C4-2B (cell line): ENCODE measurements around the gene CFAP69.

ENCODE experiments used
- ZFX ChIP-seq: fragments of 450-650 bp; IDR thresholded peaks from 2 replicates; pipeline ENCODE4 v1.6.1; 2017
- TF ChIP-seq, protein P1 (sequence below): fragments of 450-650 bp; conservative IDR thresholded peaks from 2 replicates; pipeline ENCODE4 v1.5.1; 2017; ENCODE audit warnings: mild to moderate bottlenecking

DNA sequence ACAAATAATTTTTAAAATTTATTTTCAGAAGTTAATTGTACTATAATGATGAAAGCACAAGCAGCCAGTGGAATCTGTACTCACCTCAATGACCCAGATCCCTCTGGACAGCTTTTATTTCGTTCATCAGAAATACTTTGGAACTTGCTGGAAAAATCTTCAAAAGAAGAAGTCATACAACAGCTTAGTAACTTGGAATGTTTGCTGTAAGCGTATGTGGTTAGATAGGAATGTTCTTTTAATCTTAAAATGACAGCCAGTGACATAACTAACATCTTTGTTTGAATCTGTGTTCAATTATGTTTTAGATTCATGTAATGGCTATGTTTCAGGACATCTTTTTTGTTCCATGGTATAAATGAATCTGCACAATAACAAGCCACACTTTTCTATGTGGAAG is 26.8 kb downstream of the CFAP69 start:
- TF ChIP-seq, protein P1, sequence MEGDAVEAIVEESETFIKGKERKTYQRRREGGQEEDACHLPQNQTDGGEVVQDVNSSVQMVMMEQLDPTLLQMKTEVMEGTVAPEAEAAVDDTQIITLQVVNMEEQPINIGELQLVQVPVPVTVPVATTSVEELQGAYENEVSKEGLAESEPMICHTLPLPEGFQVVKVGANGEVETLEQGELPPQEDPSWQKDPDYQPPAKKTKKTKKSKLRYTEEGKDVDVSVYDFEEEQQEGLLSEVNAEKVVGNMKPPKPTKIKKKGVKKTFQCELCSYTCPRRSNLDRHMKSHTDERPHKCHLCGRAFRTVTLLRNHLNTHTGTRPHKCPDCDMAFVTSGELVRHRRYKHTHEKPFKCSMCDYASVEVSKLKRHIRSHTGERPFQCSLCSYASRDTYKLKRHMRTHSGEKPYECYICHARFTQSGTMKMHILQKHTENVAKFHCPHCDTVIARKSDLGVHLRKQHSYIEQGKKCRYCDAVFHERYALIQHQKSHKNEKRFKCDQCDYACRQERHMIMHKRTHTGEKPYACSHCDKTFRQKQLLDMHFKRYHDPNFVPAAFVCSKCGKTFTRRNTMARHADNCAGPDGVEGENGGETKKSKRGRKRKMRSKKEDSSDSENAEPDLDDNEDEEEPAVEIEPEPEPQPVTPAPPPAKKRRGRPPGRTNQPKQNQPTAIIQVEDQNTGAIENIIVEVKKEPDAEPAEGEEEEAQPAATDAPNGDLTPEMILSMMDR, result no peak
- TF ChIP-seq ZFX, result no peak
